Thoracic aorta (tissue), 2 donors: ENCODE data around the gene CDC25C. TPM values are rescaled to one million over a fixed set of nuclear protein-coding genes. Genes with fewer than 3 reads are reported as not detected.

Experiments
- ATAC-seq: fragments of 150-250 bp; one replicate; pipeline ENCODE4 v1.8.0; 2017; ENCODE audit warnings: low read depth; ENCODE audit not compliant: insufficient number of reproducible peaks, low FRiP score
- DNase-seq: peaks from one replicate; pipeline ENCODE4 v3.0.0-alpha.2; 2020; ENCODE audit warnings: low spot score
- H3K27ac ChIP-seq, 2 donors: fragments of 200-600 bp; sonication (generic); 1 replicate in 1 of 2; 2 replicates in 1 of 2; pipeline ENCODE4 v1.5.1; 2016; ENCODE audit warnings: mild to moderate bottlenecking in 2 of 2, moderate library complexity in 2 of 2
- H3K27me3 ChIP-seq: fragments of 200-600 bp; sonication (generic); replicated peaks from 2 replicates; pipeline ENCODE4 v1.6.0; 2016; ENCODE audit warnings: mild to moderate bottlenecking; ENCODE audit not compliant: insufficient read depth
- H3K36me3 ChIP-seq: fragments of 200-600 bp; sonication (generic); one replicate; pipeline ENCODE4 v1.5.1; 2016
- H3K4me1 ChIP-seq, 2 donors: fragments of 200-600 bp; sonication (generic); 1 replicate in 1 of 2; 2 replicates in 1 of 2; pipeline versions ENCODE4 v1.5.1 to v1.6.0; 2016; ENCODE audit warnings: low read depth in 2 of 2, mild to moderate bottlenecking in 1 of 2; ENCODE audit not compliant: control insufficient read depth in 1 of 2
- H3K4me3 ChIP-seq: fragments of 200-600 bp; sonication (generic); 2 replicates; pipeline ENCODE4 v1.5.1; 2016; ENCODE audit warnings: mild to moderate bottlenecking
- H3K9me3 ChIP-seq: fragments of 200-600 bp; sonication (generic); 2 replicates; pipeline ENCODE4 v1.5.1; 2016
- CTCF ChIP-seq: fragments of 200-600 bp; sonication (generic); IDR thresholded peaks from one replicate; pipeline ENCODE4 v1.5.1; 2019; ENCODE audit warnings: antibody characterized with exemption
- total RNA-seq, 2 donors: library from RNA; depleted of rRNA; stranded (reverse); fragments of >200 nt; gene quantifications; one replicate each; pipeline versions ENCODE4 v1.1.0 to v1.2.3, GENCODE V29; 2016

Gene CDC25C
- total RNA-seq, 2 donors from 2014 or later, result not detected

GRCh38 chr5:138369706-138370105, 38.1 kb upstream of the CDC25C start:
- DNase-seq, result no peak
- no peak for TF ChIP-seq CTCF
- Histone ChIP-seq H3K36me3 (peaks cover 7% of the 10 kb centered on the region), H3K27me3 (no peaks in the 10 kb centered on the region), H3K27ac (no peak overlapping the region), H3K9me3 (no peaks in the 10 kb centered on the region), H3K4me1 (peaks cover 30 to 51% of the 10 kb centered on the region in 2 donors), H3K4me3 (peak overlapping the region; percentile 16)
- no peak for ATAC-seq

GRCh38 chr5:138369261-138369660, 37.7 kb upstream of the CDC25C start:
- H3K36me3 ChIP-seq, result peaks cover 4% of the 10 kb centered on the region
- H3K27ac ChIP-seq, result no peak overlapping the region
- peaks cover 30 to 51% of the 10 kb centered on the region in 2 donors for H3K4me1 ChIP-seq
- H3K9me3 ChIP-seq, result no peaks in the 10 kb centered on the region
- no peaks in the 10 kb centered on the region for H3K27me3 ChIP-seq
- no peak for TF ChIP-seq CTCF
- ATAC-seq, result no peak
- no peak for DNase-seq
- H3K4me3 ChIP-seq, result peak overlapping the region; percentile 16

- ATAC-seq, result no peak
- Histone ChIP-seq H3K27ac (no peak overlapping the region), H3K4me3 (no peak overlapping the region)
Measured at GRCh38 chr5:138366632-138367382, 35.2 kb upstream of the CDC25C start.

GRCh38 chr5:138364576-138364975, 33.0 kb upstream of the CDC25C start:
- Histone ChIP-seq H3K4me1 (peaks cover 11 to 33% of the 10 kb centered on the region in 2 donors), H3K27ac (no peak overlapping the region), H3K9me3 (no peaks in the 10 kb centered on the region), H3K27me3 (no peaks in the 10 kb centered on the region), H3K36me3 (no peaks in the 10 kb centered on the region), H3K4me3 (no peak overlapping the region)
- no peak for DNase-seq
- no peak for TF ChIP-seq CTCF
- no peak for ATAC-seq

More at GRCh38 chr5:138366632-138367382, 35.2 kb upstream of the CDC25C start:
- DNase-seq, result no peak
- Histone ChIP-seq H3K27me3 (no peaks in the 10 kb centered on the region), H3K4me1 (peaks cover 30 to 51% of the 10 kb centered on the region in 2 donors), H3K9me3 (no peaks in the 10 kb centered on the region), H3K36me3 (no peaks in the 10 kb centered on the region)
- TF ChIP-seq CTCF, result no peak

GRCh38 chr5:138360941-138361452, 29.4 kb upstream of the CDC25C start:
- H3K36me3 ChIP-seq, result no peaks in the 10 kb centered on the region
- ATAC-seq (no peak), DNase-seq (no peak)
- no peaks in the 10 kb centered on the region for H3K27me3 ChIP-seq
- H3K27ac ChIP-seq, result no peak overlapping the region
- no peaks in the 10 kb centered on the region for H3K9me3 ChIP-seq
- TF ChIP-seq CTCF, result no peak
- no peak overlapping the region for H3K4me3 ChIP-seq
- H3K4me1 ChIP-seq, result peaks cover 2 to 14% of the 10 kb centered on the region in 2 donors
